Measurements from ENCODE around the gene SCARB2.

SCARB2 gene

GRCh38 chr4:76238701-76239100, 25.1 kb upstream of the SCARB2 start:
- Mint-ChIP-seq H3K36me3 (ENCODE audit: low read depth) (no peaks in the 10 kb centered on the region), H3K27me3 (ENCODE audit: low read depth) (peaks cover 17% of the 10 kb centered on the region), H3K27ac (no peak overlapping the region), H3K4me1 (ENCODE audit: low read depth) (no peaks in the 10 kb centered on the region), H3K4me3 (no peak overlapping the region), H3K9me3 (peaks cover 13% of the 10 kb centered on the region)
- DNase-seq (ENCODE audit: low spot score), result no peak

- H3K27me3 Mint-ChIP-seq (ENCODE audit: low read depth), result peaks cover 16% of the 10 kb centered on the region
- H3K4me1 Mint-ChIP-seq (ENCODE audit: low read depth), result no peaks in the 10 kb centered on the region
- peaks cover 13% of the 10 kb centered on the region for H3K9me3 Mint-ChIP-seq
- no peaks in the 10 kb centered on the region for H3K36me3 Mint-ChIP-seq (ENCODE audit: low read depth)
- DNase-seq (ENCODE audit: low spot score), result no peak
- no peak overlapping the region for H3K27ac Mint-ChIP-seq
- H3K4me3 Mint-ChIP-seq, result no peak overlapping the region
These were observed 24.6 kb upstream of the SCARB2 start for GRCh38 chr4:76238236-76238635.

GRCh38 chr4:76235915-76236314, 22.3 kb upstream of the SCARB2 start:
- Mint-ChIP-seq H3K4me3 (no peak overlapping the region), H3K36me3 (ENCODE audit: low read depth) (no peaks in the 10 kb centered on the region), H3K27me3 (ENCODE audit: low read depth) (peaks cover 15% of the 10 kb centered on the region), H3K9me3 (peaks cover 13% of the 10 kb centered on the region), H3K27ac (no peak overlapping the region), H3K4me1 (ENCODE audit: low read depth) (no peaks in the 10 kb centered on the region)
- DNase-seq (ENCODE audit: low spot score), result no peak

GRCh38 chr4:76235407-76235806, 21.8 kb upstream of the SCARB2 start:
- Mint-ChIP-seq H3K27me3 (ENCODE audit: low read depth) (peaks cover 10% of the 10 kb centered on the region), H3K9me3 (peaks cover 9% of the 10 kb centered on the region), H3K27ac (no peak overlapping the region), H3K36me3 (ENCODE audit: low read depth) (no peaks in the 10 kb centered on the region), H3K4me1 (ENCODE audit: low read depth) (no peaks in the 10 kb centered on the region), H3K4me3 (no peak overlapping the region)
- no peak for DNase-seq (ENCODE audit: low spot score)

- H3K27ac Mint-ChIP-seq, result no peak overlapping the region
- peaks cover 6% of the 10 kb centered on the region for H3K27me3 Mint-ChIP-seq (ENCODE audit: low read depth)
- H3K4me3 Mint-ChIP-seq, result no peak overlapping the region
- H3K9me3 Mint-ChIP-seq, result peaks cover 2% of the 10 kb centered on the region
- H3K4me1 Mint-ChIP-seq (ENCODE audit: low read depth), result no peaks in the 10 kb centered on the region
- no peak for DNase-seq (ENCODE audit: low spot score)
- H3K36me3 Mint-ChIP-seq (ENCODE audit: low read depth), result no peaks in the 10 kb centered on the region
These were observed 21.0 kb upstream of the SCARB2 start for GRCh38 chr4:76234679-76235044.

GRCh38 chr4:76233967-76234678, 20.5 kb upstream of the SCARB2 start:
- H3K4me1 Mint-ChIP-seq (ENCODE audit: low read depth), result no peaks in the 10 kb centered on the region
- peaks cover 6% of the 10 kb centered on the region for H3K27me3 Mint-ChIP-seq (ENCODE audit: low read depth)
- no peak for DNase-seq (ENCODE audit: low spot score)
- H3K27ac Mint-ChIP-seq, result no peak overlapping the region
- no peaks in the 10 kb centered on the region for H3K36me3 Mint-ChIP-seq (ENCODE audit: low read depth)
- no peak overlapping the region for H3K4me3 Mint-ChIP-seq
- peaks cover under 1% of the 10 kb centered on the region for H3K9me3 Mint-ChIP-seq

- Mint-ChIP-seq H3K9me3 (peaks cover 4% of the 10 kb centered on the region), H3K4me1 (ENCODE audit: low read depth) (no peaks in the 10 kb centered on the region), H3K4me3 (no peak overlapping the region), H3K27me3 (ENCODE audit: low read depth) (peaks cover 8% of the 10 kb centered on the region), H3K27ac (no peak overlapping the region), H3K36me3 (ENCODE audit: low read depth) (no peaks in the 10 kb centered on the region)
- DNase-seq (ENCODE audit: low spot score), result no peak
These were observed 19.9 kb upstream of the SCARB2 start for GRCh38 chr4:76233529-76233928.

- H3K27me3 Mint-ChIP-seq (ENCODE audit: low read depth), result peaks cover 8% of the 10 kb centered on the region
- no peak for DNase-seq (ENCODE audit: low spot score)
- peaks cover 4% of the 10 kb centered on the region for H3K9me3 Mint-ChIP-seq
- no peaks in the 10 kb centered on the region for H3K36me3 Mint-ChIP-seq (ENCODE audit: low read depth)
- no peak overlapping the region for H3K27ac Mint-ChIP-seq
- no peak overlapping the region for H3K4me3 Mint-ChIP-seq
- no peaks in the 10 kb centered on the region for H3K4me1 Mint-ChIP-seq (ENCODE audit: low read depth)
These were observed 19.5 kb upstream of the SCARB2 start for GRCh38 chr4:76233083-76233482.

- Mint-ChIP-seq H3K4me1 (ENCODE audit: low read depth) (no peaks in the 10 kb centered on the region), H3K36me3 (ENCODE audit: low read depth) (no peaks in the 10 kb centered on the region), H3K9me3 (peaks cover 4% of the 10 kb centered on the region), H3K27ac (no peak overlapping the region), H3K4me3 (no peak overlapping the region), H3K27me3 (ENCODE audit: low read depth) (peaks cover 8% of the 10 kb centered on the region)
- no peak for DNase-seq (ENCODE audit: low spot score)
These were observed 19.1 kb upstream of the SCARB2 start for GRCh38 chr4:76232681-76233080.

- Mint-ChIP-seq H3K27ac (no peak overlapping the region), H3K9me3 (peaks cover 4% of the 10 kb centered on the region), H3K27me3 (ENCODE audit: low read depth) (peaks cover 13% of the 10 kb centered on the region), H3K36me3 (ENCODE audit: low read depth) (no peaks in the 10 kb centered on the region), H3K4me1 (ENCODE audit: low read depth) (no peaks in the 10 kb centered on the region), H3K4me3 (no peak overlapping the region)
- no peak for DNase-seq (ENCODE audit: low spot score)
These were observed 12.8 kb upstream of the SCARB2 start for GRCh38 chr4:76226418-76226817.

- no peak overlapping the region for H3K4me3 Mint-ChIP-seq
- H3K27ac Mint-ChIP-seq, result no peak overlapping the region
- peaks cover 2% of the 10 kb centered on the region for H3K4me1 Mint-ChIP-seq (ENCODE audit: low read depth)
- no peak for DNase-seq (ENCODE audit: low spot score)
- peaks cover 4% of the 10 kb centered on the region for H3K9me3 Mint-ChIP-seq
- peaks cover 13% of the 10 kb centered on the region for H3K27me3 Mint-ChIP-seq (ENCODE audit: low read depth)
- no peaks in the 10 kb centered on the region for H3K36me3 Mint-ChIP-seq (ENCODE audit: low read depth)
These were observed 10.5 kb upstream of the SCARB2 start for GRCh38 chr4:76224171-76224570.

GRCh38 chr4:76219299-76220055, 5.9 kb upstream of the SCARB2 start:
- Mint-ChIP-seq H3K9me3 (no peaks in the 10 kb centered on the region), H3K27me3 (ENCODE audit: low read depth) (peaks cover 28% of the 10 kb centered on the region), H3K4me3 (no peak overlapping the region), H3K36me3 (ENCODE audit: low read depth) (no peaks in the 10 kb centered on the region), H3K27ac (no peak overlapping the region), H3K4me1 (ENCODE audit: low read depth) (peaks cover 5% of the 10 kb centered on the region)
- DNase-seq (ENCODE audit: low spot score), result no peak

GRCh38 chr4:76216975-76217814, 3.6 kb upstream of the SCARB2 start:
- no peak for DNase-seq (ENCODE audit: low spot score)
- Mint-ChIP-seq H3K9me3 (no peaks in the 10 kb centered on the region), H3K4me3 (no peak overlapping the region), H3K36me3 (ENCODE audit: low read depth) (no peaks in the 10 kb centered on the region), H3K4me1 (ENCODE audit: low read depth) (peaks cover 17% of the 10 kb centered on the region), H3K27me3 (ENCODE audit: low read depth) (peaks cover 33% of the 10 kb centered on the region), H3K27ac (no peak overlapping the region)

GRCh38 chr4:76216524-76216923, 2.9 kb upstream of the SCARB2 start:
- Mint-ChIP-seq H3K4me1 (ENCODE audit: low read depth) (peaks cover 19% of the 10 kb centered on the region), H3K9me3 (no peaks in the 10 kb centered on the region), H3K36me3 (ENCODE audit: low read depth) (no peaks in the 10 kb centered on the region), H3K27ac (no peak overlapping the region), H3K4me3 (no peak overlapping the region), H3K27me3 (ENCODE audit: low read depth) (peaks cover 33% of the 10 kb centered on the region)
- DNase-seq (ENCODE audit: low spot score), result no peak
